Ishikawa (cell line): Measurements from ENCODE around the gene SCN9A.

Source experiments
- CEBPB ChIP-seq: IDR thresholded peaks from 2 replicates; pipeline ENCODE4 v1.6.1; 2012
- EP300 ChIP-seq: IDR thresholded peaks from 2 replicates; pipeline ENCODE4 v1.6.1; 2012; ENCODE audit warnings: borderline replicate concordance
- MAX ChIP-seq: IDR thresholded peaks from 2 replicates; pipeline ENCODE4 v1.6.1; 2012
- RAD21 ChIP-seq: IDR thresholded peaks from 2 replicates; pipeline ENCODE4 v1.6.1; 2012; ENCODE audit warnings: low read depth
- REST ChIP-seq: IDR thresholded peaks from 2 replicates; pipeline ENCODE4 v1.6.1; 2012; ENCODE audit warnings: low read depth, mild to moderate bottlenecking
- TAF1 ChIP-seq: IDR thresholded peaks from 2 replicates; pipeline ENCODE4 v1.6.1; 2012; ENCODE audit warnings: low read depth, mild to moderate bottlenecking
- TCF12 ChIP-seq: IDR thresholded peaks from 2 replicates; pipeline ENCODE4 v1.6.1; 2012; ENCODE audit warnings: low read depth
- YY1 ChIP-seq: IDR thresholded peaks from 2 replicates; pipeline ENCODE4 v1.6.1; 2012; ENCODE audit warnings: low read depth

GRCh38 chr2:166249318-166249717, 126.4 kb downstream of the SCN9A start:
- TF ChIP-seq TAF1 (no peak), MAX (no peak), EP300 (no peak), CEBPB (no peak), YY1 (no peak), TCF12 (no peak), RAD21 (no peak), REST (no peak)
